ENCODE results near the gene HOXA10. TPM values are rescaled to one million over a fixed set of nuclear protein-coding genes. Genes with fewer than 3 reads are reported as not detected.

Gene HOXA10
- total RNA-seq, 1 donor from 2014 or later: 14.2 TPM

DNA sequence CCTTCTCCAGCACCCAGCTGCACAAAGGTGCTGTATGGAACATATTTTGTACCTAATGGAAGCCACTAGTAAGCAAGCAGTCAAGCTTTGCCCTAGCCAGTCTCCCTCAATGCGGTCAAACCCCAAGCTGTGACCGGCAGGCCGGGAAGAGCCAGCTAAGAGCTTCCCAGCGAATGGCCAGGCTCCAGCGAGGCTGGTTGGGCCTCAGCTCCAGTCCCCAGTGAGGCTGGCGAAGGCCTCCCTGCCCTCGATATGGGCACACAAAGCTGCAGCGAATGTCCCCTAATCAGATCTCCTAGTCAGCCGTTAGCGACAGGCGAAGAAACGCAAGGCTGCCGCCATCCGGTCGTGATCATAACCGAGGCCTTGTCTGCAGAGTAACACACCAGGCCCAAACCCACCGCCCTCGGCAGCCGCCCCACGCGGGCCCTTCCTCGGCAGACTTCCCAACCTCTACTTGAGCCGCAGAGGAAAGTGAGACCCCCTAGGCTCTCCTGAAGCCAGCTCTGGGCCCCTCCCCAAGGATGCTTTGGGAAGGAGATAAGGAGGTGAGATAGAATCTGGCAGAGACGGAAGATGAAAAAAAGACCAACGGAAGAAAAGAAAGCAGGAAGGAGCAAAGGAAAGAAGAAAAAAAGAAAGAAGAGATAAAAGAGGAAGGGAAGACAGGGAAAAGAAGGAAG lies 5.7 kb downstream of the HOXA10 start:
- DNase-seq (ENCODE audit: low spot score): peak; percentile 81

DNA sequence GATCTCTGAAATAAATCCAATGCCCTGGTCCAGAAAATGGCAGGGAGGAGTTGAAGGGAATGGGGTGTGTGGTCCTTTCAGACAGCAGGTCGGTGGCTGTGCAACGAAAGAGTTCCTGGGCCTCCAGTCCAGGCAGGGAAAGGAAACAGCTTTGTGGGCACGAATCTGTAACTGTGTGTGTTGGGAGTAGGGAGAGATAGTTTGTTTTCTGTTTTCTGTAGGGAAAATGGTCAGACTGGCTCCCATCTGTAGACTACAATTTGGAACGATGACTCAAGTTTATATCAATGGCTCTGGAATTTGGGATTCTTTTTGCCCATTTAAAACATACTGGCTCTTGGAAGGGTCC lies 6.2 kb downstream of the HOXA10 start:
- no peak for DNase-seq (ENCODE audit: low spot score)

GRCh38 chr7:27166531-27167505 lies 7.3 kb downstream of the HOXA10 start:
- peak; percentile 47 for DNase-seq (ENCODE audit: low spot score)

DNA sequence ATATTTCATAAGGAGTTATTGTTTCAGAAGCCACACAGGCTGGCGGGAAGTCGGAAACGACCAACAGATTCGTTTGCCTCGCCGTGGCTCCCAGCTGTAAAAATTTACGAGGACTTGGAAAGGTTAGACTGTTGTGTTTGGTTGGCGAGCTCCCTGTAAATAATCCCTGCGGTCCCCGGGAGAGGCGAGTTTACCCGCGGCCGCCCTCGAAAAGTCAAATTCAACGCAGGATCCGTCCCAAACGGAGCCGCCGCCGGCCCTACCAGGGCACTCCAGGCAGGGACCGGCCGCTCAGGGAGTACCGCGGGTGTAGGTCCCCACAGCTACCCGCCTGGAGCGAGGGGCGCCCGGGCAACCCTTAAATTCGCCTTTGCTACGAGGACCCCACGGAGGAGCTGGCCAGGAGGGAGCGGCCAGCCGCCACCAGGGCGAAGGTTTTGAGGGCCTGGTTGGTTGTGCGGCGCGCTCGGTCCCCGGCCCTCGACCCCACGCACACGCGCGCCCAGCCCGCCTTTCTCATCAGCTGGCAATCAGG lies 8.1 kb downstream of the HOXA10 start:
- no peak for DNase-seq (ENCODE audit: low spot score)

GRCh38 chr7:27165089-27165995 lies 8.8 kb downstream of the HOXA10 start, which contains the start of gene HOXA9:
TSS of gene HOXA9 (minus strand) at chr7:27165537. CDS start at chr7:27165457, 80 bp downstream.
- DNase-seq (ENCODE audit: low spot score): peak; percentile 93

DNA sequence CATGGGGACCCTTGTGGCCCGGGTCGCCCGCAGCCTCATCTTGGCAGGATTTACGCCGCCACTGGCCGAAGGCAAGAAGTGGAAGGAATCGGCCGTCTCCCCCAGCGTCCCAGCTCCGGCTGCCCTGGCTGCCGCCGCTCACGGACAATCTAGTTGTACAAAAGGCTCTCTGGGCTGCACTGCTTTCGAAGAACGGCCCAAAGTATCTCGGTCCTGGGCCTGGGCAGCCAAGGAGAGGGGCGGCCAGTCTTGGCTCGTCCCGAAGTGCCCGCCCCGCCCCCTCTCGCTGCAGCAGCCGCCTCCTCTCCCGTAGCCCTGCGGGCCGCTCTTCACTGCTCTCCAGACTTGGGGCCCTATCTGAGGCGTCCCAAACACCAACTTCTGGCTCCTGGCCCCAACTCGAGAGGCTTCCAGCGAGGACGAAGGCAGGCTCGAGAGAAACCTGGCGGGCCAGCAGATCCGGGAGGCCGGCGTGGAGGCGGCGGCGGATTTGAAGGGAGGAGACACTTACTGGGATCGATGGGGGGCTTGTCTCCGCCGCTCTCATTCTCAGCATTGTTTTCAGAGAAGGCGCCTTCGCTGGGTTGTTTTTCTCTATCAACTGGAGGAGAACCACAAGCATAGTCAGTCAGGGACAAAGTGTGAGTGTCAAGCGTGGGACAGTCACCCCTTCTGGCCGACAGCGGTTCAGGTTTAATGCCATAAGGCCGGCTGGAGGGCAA lies 9.6 kb downstream of the HOXA10 start:
- DNase-seq (ENCODE audit: low spot score): peak; percentile 61

- no peak for DNase-seq (ENCODE audit: low spot score)
These were observed 10.1 kb downstream of the HOXA10 start for GRCh38 chr7:27164045-27164366.

GRCh38 chr7:27163288-27164044 lies 10.7 kb downstream of the HOXA10 start:
- DNase-seq (ENCODE audit: low spot score): peak; percentile 45

- peak; percentile 37 for DNase-seq (ENCODE audit: low spot score)
These were observed 11.4 kb downstream of the HOXA10 start for GRCh38 chr7:27162561-27163287.

DNA sequence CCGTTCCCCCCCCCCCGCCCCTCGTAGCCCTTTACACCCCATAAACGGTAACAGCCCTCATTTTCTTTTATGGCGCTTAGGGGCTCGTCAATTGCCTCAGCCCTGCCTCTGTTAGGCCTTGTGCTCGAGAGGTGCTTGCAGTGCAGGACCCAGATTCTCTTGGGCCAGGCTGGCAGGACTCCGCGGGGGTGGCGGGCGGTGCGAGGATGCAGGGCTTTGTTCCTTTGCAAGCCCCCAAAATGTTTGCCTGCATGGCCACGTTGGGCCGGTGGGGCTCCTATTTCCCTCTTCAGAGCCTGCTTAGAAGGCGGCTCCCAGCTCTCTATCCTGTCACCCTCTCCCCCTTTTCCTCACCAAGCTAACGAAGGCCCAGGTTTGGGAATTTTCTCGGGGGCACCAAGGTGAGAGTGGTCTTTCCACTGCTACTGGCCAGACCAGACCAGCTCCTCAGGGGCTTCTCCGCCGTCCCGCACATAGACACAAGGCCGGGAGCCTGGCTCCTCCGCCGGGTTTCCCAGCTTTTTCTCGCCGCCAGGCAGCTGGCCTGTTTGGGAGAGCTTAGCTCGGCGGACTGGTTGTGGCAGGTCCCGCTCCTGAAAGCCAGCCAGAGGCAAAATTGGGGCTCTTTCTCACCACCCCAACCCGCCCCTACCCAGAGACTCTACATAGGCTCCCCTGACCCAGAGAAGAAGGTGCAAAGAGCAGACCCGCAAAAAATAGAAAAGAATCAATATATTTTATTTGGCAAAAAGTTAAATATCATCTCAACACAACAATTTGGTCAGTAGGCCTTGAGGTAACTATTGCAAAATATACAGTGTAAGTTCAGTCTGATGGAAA lies 12.2 kb downstream of the HOXA10 start:
- peak; percentile 44 for DNase-seq (ENCODE audit: low spot score)

- DNase-seq (ENCODE audit: low spot score): peak; percentile 62
These were observed 12.9 kb downstream of the HOXA10 start for GRCh38 chr7:27161214-27161720.

GRCh38 chr7:27160546-27161213 lies 13.4 kb downstream of the HOXA10 start:
- peak; percentile 92 for DNase-seq (ENCODE audit: low spot score)

GRCh38 chr7:27160145-27160545 lies 14.0 kb downstream of the HOXA10 start:
- DNase-seq (ENCODE audit: low spot score): peak; percentile 46

GRCh38 chr7:27159266-27160144 lies 14.6 kb downstream of the HOXA10 start:
- no peak for DNase-seq (ENCODE audit: low spot score)

DNA sequence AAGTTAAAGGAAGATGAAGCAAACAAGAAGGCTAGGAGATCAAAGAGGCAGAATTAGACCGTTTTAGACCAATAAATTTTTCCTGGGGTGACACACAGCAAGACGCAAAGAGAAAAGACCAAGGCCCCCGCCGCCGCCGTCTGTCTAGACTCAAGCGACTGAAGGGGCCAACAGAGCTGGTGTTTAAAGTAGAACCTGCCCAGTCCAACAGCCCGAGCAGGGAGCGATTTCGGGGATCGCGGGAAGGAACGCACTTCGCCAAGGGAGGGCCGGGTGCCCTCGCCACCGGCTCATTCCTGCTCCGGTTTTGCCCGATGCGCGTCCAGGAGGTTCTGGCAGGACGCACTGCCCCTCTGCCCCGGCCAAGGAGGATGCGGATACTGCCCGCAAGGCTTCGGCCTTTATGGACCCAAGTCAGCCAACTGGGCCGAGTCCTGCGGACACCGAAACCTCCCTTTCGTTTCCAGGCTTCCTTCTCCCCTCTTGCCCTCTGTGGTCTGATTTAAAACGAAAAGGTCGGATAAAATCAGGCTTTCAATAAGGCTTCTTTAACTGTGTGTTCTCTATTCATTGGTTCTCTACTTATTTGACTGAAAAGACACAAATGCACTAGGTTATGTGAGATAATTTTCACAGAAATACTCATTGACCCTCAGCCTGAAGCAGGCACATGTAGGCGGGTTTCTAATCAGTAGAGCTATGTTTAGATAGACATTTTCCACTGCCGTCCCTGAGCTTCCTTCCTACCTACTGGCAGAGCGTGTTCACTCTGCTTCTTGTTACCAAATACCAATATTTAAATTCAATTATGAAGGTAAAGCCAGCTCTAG lies 15.5 kb downstream of the HOXA10 start:
- no peak for DNase-seq (ENCODE audit: low spot score)

Measured in umbilical cord (tissue), 2 donors.